ENCODE measurements around the gene HOXA11.

The HOXA11 gene

DNA sequence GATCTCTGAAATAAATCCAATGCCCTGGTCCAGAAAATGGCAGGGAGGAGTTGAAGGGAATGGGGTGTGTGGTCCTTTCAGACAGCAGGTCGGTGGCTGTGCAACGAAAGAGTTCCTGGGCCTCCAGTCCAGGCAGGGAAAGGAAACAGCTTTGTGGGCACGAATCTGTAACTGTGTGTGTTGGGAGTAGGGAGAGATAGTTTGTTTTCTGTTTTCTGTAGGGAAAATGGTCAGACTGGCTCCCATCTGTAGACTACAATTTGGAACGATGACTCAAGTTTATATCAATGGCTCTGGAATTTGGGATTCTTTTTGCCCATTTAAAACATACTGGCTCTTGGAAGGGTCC lies 17.1 kb downstream of the HOXA11 start:
- no peak for DNase-seq

DNA sequence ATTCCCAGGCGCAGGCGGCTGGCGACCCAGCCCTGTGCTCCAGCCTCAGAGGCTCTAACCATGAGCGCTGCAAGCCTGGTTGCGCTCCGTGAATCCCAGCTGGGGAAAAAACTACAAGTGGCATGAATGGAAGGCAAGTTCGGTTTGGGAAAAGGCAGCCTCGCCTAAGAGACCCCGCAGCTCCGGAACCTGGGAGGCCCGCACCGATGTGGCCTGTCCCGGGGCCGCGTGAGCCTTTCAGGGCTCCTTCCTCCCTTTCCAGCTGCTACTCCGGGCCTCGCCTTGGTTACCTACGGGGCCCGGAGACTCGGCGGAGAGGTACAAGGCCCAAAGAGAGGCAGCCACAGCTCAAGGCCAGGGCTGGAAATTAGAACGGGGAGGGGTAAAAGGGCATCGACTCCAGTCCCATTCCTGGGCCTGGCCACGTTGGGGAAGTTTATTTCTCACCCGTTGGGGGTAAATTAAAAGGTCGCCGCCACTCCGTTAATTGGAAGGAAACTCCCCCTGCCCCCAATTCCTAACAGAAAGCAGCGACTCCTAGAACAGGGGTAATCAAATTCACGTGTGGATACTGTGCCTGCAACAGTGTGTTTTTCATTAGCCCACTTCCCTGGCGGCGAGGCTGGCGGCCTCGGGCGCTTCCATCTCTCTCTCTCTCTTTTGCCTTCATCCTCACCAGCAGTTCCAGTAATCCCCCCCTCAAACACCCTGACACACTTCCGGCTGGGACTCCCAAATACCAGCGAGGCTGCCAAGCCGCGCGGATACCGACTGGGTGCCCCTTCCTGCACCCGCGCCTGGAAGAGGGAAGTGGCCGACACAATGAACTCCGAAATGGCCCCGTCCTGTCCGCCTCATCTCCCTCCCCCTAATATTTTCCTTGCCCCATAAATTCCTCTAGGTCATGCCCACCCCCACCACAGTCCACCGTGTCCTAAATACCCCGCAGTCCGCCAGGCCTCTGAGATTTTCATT lies 18.2 kb downstream of the HOXA11 start:
- DNase-seq, result no peak

DNA sequence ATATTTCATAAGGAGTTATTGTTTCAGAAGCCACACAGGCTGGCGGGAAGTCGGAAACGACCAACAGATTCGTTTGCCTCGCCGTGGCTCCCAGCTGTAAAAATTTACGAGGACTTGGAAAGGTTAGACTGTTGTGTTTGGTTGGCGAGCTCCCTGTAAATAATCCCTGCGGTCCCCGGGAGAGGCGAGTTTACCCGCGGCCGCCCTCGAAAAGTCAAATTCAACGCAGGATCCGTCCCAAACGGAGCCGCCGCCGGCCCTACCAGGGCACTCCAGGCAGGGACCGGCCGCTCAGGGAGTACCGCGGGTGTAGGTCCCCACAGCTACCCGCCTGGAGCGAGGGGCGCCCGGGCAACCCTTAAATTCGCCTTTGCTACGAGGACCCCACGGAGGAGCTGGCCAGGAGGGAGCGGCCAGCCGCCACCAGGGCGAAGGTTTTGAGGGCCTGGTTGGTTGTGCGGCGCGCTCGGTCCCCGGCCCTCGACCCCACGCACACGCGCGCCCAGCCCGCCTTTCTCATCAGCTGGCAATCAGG lies 19.0 kb downstream of the HOXA11 start:
- DNase-seq, result no peak

DNA sequence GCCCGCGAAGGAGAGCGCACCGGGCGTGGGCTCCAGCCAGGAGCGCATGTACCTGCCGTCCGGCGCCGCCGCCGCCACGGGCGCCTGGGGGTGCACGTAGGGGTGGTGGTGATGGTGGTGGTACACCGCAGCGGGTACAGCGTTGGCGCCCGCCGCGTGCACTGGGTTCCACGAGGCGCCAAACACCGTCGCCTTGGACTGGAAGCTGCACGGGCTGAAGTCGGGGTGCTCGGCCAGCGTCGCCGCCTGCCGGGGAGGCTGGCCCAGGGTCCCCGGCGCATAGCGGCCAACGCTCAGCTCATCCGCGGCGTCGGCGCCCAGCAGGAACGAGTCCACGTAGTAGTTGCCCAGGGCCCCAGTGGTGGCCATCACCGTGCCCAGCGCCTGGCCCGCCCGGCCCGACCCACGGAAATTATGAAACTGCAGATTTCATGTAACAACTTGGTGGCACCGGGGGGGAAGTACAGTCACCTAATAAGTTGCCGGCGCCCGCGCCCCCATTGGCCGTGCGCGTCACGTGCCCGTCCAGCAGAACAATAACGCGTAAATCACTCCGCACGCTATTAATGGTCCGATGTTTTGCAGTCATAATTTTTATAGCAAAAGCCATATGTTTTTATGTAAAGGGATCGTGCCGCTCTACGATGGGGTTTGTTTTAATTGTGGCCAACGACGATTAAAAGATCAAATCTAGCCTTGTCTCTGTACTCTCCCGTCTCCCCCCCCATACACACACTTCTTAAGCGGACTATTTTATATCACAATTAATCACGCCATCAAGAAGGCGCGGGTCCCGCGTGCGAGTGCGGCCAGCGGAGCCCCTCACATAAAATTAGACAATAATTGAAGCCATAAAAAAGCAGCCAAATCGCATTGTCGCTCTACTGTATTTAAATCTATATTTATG lies 19.7 kb downstream of the HOXA11 start, which contains the start of gene HOXA9:
Gene HOXA9, minus strand, starts transcription at position 449 of the 907 bp plus-strand sequence. Its CDS starts 80 bp downstream, at position 369.
- peak; percentile 62 for DNase-seq

DNA sequence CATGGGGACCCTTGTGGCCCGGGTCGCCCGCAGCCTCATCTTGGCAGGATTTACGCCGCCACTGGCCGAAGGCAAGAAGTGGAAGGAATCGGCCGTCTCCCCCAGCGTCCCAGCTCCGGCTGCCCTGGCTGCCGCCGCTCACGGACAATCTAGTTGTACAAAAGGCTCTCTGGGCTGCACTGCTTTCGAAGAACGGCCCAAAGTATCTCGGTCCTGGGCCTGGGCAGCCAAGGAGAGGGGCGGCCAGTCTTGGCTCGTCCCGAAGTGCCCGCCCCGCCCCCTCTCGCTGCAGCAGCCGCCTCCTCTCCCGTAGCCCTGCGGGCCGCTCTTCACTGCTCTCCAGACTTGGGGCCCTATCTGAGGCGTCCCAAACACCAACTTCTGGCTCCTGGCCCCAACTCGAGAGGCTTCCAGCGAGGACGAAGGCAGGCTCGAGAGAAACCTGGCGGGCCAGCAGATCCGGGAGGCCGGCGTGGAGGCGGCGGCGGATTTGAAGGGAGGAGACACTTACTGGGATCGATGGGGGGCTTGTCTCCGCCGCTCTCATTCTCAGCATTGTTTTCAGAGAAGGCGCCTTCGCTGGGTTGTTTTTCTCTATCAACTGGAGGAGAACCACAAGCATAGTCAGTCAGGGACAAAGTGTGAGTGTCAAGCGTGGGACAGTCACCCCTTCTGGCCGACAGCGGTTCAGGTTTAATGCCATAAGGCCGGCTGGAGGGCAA lies 20.5 kb downstream of the HOXA11 start:
- DNase-seq, result no peak

DNA sequence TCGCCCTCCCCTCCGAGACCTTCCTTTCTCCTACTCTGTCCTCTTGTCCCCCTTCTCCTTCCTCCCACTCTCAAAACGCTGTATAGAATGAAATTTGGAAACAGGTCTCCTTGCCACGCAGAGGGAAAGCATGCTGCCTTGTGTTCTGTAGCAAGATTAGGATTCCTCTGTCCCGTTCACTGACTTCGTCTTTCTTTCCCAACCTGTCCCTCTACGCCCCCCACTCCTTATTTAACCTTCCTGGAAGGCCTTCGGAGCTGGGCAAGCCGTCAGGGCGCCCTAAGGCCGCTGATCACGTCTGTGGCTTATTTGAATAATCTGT lies 21.0 kb downstream of the HOXA11 start:
- DNase-seq, result no peak

DNA sequence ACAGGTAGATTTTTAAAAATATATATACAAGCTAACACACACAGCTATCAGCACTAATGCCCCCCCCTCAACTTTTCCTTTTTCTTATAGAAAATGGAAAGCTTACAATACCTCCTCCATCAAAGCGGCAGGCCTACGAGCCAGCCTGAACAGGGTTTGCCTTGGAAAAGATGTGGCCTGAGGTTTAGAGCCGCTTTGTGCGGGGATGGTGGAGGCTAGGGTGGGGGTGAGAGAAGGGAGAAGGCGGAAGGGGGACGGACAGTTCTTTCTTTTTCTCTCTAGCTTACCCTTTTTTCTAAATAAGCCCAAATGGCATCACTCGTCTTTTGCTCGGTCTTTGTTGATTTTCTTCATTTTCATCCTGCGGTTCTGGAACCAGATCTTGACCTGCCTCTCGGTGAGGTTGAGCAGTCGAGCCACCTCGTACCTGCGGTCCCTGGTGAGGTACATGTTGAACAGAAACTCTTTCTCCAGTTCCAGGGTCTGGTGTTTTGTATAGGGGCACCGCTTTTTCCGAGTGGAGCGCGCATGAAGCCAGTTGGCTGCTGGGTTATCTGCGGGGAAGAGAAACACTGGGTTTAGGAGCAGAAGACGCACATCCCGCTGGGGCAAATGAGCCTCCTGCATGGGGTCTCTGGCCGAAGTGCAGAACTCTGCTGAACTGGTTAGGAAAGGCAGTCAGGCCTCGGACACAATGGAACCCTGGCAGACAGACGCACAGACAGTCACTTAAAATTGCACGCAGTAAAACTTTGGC lies 21.6 kb downstream of the HOXA11 start:
- no peak for DNase-seq

DNA sequence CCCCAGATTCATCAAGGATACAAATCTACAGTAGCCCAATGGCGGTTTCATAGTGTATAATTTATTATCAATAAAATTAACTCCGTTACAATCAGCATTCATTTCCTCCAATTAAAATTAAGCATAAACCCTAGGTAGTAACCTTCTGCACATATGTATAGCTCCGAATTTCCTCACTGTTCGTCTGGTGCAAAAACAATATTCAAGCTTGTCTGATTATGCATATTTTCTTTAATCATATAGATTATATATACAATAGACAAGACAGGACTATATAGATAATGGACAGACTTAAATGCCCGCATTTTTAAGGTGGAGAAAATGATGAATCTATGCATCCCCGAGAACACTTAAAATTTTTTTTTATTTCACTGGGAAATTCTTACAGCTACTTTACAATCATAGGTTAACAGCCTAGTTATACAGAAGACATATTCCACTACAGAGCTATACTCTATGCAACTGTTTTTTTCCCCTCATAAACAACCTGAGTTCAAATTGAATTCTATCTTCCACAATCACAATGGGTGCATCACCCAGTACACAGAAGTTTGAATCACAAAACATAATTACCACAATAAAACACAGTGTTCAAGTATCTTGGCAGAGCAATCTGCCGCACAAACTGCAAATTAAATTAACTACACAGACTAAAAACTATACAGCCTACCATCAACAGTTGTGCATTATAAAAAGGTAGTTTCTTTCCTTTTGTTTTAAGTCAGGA lies 22.3 kb downstream of the HOXA11 start:
- no peak for DNase-seq

DNA sequence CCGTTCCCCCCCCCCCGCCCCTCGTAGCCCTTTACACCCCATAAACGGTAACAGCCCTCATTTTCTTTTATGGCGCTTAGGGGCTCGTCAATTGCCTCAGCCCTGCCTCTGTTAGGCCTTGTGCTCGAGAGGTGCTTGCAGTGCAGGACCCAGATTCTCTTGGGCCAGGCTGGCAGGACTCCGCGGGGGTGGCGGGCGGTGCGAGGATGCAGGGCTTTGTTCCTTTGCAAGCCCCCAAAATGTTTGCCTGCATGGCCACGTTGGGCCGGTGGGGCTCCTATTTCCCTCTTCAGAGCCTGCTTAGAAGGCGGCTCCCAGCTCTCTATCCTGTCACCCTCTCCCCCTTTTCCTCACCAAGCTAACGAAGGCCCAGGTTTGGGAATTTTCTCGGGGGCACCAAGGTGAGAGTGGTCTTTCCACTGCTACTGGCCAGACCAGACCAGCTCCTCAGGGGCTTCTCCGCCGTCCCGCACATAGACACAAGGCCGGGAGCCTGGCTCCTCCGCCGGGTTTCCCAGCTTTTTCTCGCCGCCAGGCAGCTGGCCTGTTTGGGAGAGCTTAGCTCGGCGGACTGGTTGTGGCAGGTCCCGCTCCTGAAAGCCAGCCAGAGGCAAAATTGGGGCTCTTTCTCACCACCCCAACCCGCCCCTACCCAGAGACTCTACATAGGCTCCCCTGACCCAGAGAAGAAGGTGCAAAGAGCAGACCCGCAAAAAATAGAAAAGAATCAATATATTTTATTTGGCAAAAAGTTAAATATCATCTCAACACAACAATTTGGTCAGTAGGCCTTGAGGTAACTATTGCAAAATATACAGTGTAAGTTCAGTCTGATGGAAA lies 23.1 kb downstream of the HOXA11 start:
- no peak for DNase-seq

DNA sequence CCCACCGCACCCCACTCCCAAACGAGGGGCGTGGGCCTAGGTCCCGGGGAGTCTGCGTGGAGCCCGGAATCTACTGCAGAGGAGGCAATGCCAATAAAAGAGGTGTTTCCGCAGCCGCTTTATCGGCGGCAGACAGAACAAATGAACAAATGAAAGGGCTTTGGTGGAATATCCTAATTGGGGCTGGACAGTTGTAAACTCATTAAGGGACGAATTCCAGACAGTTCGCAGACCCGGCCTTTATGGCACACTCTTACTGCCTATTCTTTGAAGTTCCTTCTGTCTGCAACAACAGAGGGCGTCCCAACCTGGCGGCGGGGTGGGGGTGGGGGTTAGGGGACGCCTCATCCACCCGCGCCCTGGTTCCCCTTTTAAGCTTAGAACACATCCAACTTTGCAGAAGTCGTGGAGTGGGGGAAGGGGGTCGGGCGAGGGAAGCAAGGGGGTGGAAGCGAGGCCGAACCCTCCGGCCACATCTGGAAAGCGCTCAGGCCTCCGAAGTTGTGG lies 23.8 kb downstream of the HOXA11 start:
- DNase-seq, result no peak

DNA sequence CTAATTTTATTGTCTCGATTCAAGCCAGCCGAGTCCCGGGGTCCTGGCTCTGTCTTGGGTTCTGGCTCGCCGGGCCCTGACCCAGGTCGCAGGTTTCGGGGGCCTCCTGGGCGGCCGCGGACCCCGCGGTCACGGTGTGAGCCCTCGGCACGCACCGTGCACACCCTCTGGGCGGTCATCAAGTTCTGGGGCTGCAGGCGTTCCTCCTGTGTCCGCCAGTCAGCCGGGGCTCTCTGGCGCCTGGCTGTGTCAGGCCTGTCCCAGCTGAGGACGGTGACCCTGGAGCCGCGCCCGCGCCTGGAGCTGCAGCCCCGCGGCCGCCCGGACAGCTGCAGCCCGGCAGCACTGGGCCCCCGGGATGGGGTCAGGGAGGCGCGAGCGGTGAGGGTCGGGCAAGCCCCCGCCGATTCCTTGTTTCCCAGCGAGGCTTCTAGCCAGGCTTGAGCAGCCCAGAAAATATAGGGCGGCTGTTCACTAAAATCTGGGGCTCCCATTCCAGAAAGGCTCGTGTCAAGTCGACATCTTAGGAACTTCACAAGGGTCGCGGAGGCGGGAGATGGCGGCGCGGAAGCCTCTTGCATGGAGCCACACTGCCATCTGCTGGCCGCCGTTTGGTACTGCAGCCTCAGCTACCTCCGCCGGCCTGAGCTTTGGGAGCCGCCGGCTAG lies 24.4 kb downstream of the HOXA11 start:
- peak; percentile 57 for DNase-seq

DNA sequence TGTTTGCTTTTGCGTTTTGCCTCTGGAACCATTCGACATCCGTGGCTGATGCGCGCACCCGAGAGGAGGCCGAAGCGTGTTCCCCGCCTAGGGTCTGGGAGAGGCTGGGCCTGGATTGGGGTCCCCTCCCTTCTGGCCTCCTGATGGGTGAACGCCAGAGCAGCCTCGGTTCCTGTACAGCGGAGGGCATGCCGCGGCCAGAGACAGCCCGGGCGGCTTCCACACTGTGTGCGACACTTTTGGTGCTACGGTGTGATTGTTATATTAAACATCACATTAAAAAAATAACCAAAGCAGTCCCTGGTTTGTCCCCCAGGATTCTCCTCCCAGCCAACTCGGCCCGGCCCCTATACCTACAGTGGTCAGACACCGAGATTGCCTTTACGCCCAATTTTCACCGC lies 24.9 kb downstream of the HOXA11 start:
- DNase-seq, result no peak

DNA sequence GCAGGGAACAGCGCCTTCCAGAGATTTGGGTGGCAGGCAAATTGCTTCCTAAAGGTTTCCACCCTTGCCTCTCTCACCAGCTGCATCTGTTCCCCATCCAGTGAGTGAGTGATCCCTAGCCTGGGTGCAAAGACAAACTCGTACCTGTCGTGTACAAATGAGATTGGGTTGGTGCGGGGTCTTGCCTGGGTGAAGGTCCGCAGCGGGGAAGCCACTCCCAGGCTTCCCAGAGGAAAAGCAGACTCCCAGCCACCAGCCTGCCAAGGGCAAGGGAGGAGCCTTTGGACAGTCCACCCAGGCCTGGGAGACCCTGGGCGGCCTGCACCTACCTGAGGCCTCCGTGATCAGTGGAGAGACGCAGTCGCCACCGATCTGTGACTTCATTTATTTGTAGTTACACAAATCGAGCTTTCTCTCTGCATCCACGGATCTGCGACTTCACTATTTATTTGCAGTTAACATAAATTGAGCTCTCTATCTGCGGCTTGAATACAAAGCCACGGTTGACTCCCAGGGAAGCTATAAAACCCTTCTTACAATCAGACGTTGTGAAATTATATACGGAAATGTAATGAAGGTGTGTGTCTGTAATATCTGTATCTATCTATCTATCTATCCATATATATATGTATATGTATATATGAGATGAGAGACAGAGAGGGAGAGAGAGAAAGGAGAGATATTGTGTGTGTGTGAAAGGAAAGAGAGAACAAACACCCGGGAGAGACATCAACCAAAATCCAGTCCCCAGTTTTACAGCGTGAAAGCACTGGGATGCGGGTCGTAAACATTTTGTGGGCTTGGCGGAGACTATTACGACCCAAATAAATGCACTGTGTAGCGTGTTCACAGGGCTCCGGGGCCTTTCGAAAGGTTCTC lies 25.5 kb downstream of the HOXA11 start:
- DNase-seq, result no peak

DNA sequence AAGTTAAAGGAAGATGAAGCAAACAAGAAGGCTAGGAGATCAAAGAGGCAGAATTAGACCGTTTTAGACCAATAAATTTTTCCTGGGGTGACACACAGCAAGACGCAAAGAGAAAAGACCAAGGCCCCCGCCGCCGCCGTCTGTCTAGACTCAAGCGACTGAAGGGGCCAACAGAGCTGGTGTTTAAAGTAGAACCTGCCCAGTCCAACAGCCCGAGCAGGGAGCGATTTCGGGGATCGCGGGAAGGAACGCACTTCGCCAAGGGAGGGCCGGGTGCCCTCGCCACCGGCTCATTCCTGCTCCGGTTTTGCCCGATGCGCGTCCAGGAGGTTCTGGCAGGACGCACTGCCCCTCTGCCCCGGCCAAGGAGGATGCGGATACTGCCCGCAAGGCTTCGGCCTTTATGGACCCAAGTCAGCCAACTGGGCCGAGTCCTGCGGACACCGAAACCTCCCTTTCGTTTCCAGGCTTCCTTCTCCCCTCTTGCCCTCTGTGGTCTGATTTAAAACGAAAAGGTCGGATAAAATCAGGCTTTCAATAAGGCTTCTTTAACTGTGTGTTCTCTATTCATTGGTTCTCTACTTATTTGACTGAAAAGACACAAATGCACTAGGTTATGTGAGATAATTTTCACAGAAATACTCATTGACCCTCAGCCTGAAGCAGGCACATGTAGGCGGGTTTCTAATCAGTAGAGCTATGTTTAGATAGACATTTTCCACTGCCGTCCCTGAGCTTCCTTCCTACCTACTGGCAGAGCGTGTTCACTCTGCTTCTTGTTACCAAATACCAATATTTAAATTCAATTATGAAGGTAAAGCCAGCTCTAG lies 26.4 kb downstream of the HOXA11 start:
- DNase-seq, result no peak

DNA sequence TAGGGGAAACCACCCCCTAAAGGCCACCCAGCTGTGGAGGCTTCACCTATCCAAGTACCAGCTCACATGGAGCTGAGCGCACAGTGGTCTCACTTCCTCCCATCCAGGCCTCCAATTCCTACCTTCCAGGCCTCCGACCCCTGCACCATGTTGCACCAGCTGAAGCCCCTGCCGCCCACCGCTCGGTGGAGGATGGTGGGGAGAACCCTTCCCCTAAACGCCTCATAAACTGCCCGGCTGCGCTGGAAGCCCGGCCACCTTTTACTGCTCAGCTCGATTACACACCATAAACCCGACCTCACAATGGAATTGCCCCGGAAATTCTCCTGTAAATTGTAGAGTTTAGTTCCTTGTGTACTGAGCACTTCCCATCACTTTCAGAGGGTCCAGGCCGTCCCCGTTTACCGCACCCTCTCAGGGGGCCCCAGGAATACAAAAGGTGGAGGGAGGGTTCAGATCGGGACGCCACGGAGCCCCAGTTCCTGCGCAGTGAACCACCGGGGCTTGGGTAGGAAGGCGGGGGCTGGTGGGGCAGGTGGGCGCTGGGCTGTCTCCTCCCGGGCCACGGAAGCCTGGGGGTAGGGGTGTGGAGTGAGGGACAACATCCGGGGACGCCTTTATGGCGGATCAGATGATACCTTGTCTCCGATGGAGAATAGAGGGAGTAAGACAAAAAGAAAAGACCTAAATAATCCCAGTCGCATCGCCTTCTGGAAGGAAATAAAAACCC lies 27.2 kb downstream of the HOXA11 start:
- DNase-seq, result no peak

DNA sequence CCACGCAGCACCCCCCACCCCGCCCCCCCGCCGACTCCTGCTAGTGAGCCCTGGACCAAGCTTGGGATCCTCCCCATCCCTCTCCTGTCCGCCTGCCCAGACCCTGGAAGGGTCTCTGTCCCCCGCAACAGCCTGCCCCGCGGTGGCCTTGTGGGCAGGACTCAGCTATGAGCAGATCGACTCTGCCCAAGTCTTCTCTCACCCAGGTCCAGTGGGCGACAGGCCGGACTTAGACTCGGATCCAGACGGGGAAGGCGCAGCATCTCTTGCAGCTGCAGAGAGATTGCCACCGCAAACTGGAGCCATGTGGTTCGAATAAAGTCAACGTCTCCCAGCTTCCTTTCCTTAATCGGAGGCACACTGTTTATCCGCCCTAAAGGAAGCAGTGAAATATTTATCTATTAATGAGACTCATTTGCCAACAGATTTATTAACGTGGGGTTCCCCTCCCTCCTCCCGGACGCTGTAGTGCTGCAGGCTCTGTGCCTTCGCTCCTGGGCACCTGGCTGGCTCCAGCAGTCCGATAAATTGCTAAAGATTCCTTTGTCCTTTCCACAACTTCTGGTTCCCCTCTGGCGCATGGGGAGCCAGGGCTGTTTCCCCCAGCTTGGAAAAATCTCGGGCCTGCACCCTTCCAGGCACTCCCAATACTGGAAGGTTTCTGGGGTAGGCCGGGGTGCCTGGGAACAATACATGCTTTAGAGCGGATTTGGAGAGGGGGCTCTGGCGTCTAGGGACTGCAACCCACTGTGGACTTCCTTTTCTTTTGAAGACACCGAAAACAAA lies 27.9 kb downstream of the HOXA11 start:
- DNase-seq, result no peak
